Measurements from ENCODE around the gene DLG2. TPM values are rescaled to one million over a fixed set of nuclear protein-coding genes. Genes with fewer than 3 reads are reported as not detected.

The DLG2 gene
- total and polyA plus RNA-seq, 11 donors = 2.4 to 13.9 (median 7.1) TPM

DNA sequence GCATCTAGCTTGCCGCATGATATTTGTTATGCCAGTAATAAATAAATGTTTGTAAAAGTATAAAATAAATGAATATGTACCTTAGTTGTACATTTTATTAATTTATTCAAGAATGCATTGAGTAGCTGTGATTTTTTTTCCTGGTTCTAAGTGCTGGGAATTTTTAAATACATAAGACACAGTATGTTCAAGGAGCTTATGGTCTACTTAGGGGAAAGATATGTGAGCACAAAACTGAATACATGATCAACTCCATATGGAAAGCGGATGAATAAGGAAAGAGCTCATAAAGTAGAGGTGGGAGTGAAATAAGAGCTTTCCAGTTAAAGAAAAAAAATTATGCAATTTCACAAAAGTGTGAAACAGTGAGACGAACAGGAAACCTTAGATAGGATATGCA, 1396.7 kb downstream of the DLG2 start:
- 83 to 87% (median 85%) methylated on average over 3 of the region's 3 CpGs for WGBS, 4 donors
- Histone ChIP-seq H3K4me1 (no peaks in the 10 kb centered on the region), H3K36me3 (no peaks in the 10 kb centered on the region), H3K27me3 (no peaks in the 10 kb centered on the region), H3K4me3 (no peak overlapping the region), H3K27ac (no peak overlapping the region), H3K9me3 (no peaks in the 10 kb centered on the region)
- DNase-seq = no peak
- intact Hi-C loops (cut with DNase I) = no loop called here
- no peak for ATAC-seq
- TF ChIP-seq, protein P1, sequence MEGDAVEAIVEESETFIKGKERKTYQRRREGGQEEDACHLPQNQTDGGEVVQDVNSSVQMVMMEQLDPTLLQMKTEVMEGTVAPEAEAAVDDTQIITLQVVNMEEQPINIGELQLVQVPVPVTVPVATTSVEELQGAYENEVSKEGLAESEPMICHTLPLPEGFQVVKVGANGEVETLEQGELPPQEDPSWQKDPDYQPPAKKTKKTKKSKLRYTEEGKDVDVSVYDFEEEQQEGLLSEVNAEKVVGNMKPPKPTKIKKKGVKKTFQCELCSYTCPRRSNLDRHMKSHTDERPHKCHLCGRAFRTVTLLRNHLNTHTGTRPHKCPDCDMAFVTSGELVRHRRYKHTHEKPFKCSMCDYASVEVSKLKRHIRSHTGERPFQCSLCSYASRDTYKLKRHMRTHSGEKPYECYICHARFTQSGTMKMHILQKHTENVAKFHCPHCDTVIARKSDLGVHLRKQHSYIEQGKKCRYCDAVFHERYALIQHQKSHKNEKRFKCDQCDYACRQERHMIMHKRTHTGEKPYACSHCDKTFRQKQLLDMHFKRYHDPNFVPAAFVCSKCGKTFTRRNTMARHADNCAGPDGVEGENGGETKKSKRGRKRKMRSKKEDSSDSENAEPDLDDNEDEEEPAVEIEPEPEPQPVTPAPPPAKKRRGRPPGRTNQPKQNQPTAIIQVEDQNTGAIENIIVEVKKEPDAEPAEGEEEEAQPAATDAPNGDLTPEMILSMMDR (IDR thresholded peaks at IDR 0.05) = no peak
- no peak for TF ChIP-seq POLR2A (IDR thresholded peaks at IDR 0.05)

DNA sequence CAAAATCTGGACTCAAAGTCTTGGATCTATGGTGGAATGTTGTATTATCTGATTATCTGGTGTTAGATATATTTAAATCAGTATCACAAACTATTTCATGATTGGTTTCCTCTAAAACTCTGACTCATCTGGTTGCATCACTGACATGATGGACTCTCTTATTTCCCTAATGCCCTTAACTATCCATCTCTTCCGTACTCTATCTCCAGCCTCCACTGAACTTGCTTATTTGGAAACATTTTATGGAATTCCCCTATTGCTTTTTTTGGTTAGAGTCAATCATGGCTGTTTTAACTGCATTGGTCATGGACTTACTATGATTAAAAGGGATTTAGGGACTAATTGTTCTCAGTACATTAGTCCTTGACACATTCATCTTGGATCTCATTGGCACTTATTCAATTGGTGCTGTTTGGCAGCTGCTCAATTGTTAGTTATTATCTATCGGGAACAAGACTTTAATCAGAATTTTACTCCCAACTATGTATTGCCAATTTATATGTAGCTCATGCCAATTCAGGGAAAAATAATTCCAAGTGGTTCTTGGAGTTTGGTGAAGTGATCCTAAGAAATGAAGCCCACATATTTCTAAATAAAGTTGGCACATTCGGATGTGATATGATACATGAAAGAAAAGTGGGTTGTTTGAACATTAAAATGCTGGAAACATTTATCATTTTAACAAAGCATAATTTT, 1399.0 kb downstream of the DLG2 start:
- DNase-seq = no peak
- intact Hi-C loops (cut with DNase I) = no loop called here
- 53 to 65% (median 60%) methylated on average over 3 of the region's 3 CpGs for WGBS, 4 donors
- Histone ChIP-seq H3K27ac (no peak overlapping the region), H3K36me3 (no peaks in the 10 kb centered on the region), H3K4me3 (no peak overlapping the region), H3K4me1 (no peaks in the 10 kb centered on the region), H3K9me3 (no peaks in the 10 kb centered on the region), H3K27me3 (no peaks in the 10 kb centered on the region)
- no peak for ATAC-seq
- TF ChIP-seq POLR2A (IDR thresholded peaks at IDR 0.05) = no peak
- TF ChIP-seq, protein P1 (IDR thresholded peaks at IDR 0.05) = no peak

GRCh38 chr11:84224042-84224441, 1403.1 kb downstream of the DLG2 start:
- Histone ChIP-seq H3K27me3 (no peaks in the 10 kb centered on the region), H3K36me3 (no peaks in the 10 kb centered on the region), H3K4me3 (no peak overlapping the region), H3K4me1 (no peaks in the 10 kb centered on the region), H3K27ac (no peak overlapping the region), H3K9me3 (no peaks in the 10 kb centered on the region)
- intact Hi-C loops (cut with DNase I) = no loop called here
- DNase-seq = no peak
- no peak for ATAC-seq
- WGBS, 4 donors = 81 to 100% (median 90%) methylated on average over 1 of the region's 1 CpG
- TF ChIP-seq POLR2A (IDR thresholded peaks at IDR 0.05) = no peak

- TF ChIP-seq POLR2A (IDR thresholded peaks at IDR 0.05) = no peak
- TF ChIP-seq, protein P1 (IDR thresholded peaks at IDR 0.05) = no peak
- Histone ChIP-seq H3K4me3 (no peak overlapping the region), H3K27ac (no peak overlapping the region), H3K36me3 (no peaks in the 10 kb centered on the region), H3K4me1 (peaks cover 0 to 7% (median 0%) of the 10 kb centered on the region in 12 donors), H3K9me3 (no peaks in the 10 kb centered on the region), H3K27me3 (no peaks in the 10 kb centered on the region)
- DNase-seq (no peak), ATAC-seq (no peak)
- intact Hi-C loops (cut with DNase I) = no loop called here
- 41 to 58% (median 51%) methylated on average over 4 of the region's 4 CpGs for WGBS, 4 donors
Observed at GRCh38 chr11:84218318-84218717, 1408.8 kb downstream of the DLG2 start.

DNA sequence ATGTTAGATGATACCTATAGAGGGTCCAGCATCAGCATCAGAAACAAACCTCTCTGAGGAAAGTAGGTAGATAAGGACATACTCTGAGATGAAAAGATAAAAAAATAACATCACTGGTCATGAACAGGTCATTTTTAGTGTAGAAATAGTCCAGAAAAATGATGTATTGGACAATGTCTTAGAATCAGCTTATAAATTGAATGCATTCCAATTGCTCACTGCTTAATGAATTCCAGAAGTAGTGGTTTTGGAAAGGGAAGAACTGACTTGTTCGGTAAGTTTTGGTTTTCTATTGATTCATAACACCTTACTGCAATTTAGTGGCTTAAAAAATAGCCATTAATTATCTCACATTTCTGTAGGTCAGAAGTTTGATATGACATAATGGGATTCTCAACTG, 1411.5 kb downstream of the DLG2 start:
- TF ChIP-seq, protein P1 (IDR thresholded peaks at IDR 0.05) = no peak
- TF ChIP-seq POLR2A (IDR thresholded peaks at IDR 0.05) = no peak
- H3K4me3 ChIP-seq = no peak overlapping the region
- H3K27ac ChIP-seq = no peak overlapping the region
- H3K4me1 ChIP-seq = peaks cover 0 to 7% (median 0%) of the 10 kb centered on the region in 12 donors
- intact Hi-C loops (cut with DNase I) = no loop called here
- 77 to 88% (median 79%) methylated on average over 1 of the region's 1 CpG for WGBS, 4 donors
- DNase-seq (no peak), ATAC-seq (no peak)
- H3K27me3 ChIP-seq = no peaks in the 10 kb centered on the region
- no peaks in the 10 kb centered on the region for H3K9me3 ChIP-seq
- no peaks in the 10 kb centered on the region for H3K36me3 ChIP-seq
